Midbrain (tissue), 1 donor: ENCODE measurements around the gene GNAL.
"Not testable (repeated sequence)": the region's sequence is repeated elsewhere in the genome, so short reads cannot be mapped to it uniquely, and the experiment has no call there.

Experiments used
- DNase-seq: peaks from one replicate; lab custom pipeline; 2025; lab: John Stamatoyannopoulos, UW

Gene GNAL

DNA sequence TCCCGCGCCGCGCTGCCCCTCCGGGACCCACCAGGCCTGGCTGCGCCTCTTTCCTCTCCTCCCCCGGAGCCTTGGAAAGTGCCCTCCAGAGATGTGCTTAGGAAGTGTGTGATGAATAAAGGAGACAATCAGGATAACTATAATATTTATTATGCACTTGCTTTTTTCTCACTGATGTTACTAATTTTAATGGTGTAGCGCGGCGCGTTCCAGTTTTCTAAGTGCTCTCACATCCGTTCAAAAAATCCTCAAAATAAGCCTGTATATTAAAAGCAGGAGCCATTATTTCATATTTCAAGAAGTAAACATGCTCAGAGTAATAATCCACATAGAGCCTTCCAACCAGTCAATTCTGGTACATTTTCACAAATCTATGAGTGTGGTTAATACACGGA lies 220.0 kb downstream of the GNAL start:
- DNase-seq: no peak

DNA sequence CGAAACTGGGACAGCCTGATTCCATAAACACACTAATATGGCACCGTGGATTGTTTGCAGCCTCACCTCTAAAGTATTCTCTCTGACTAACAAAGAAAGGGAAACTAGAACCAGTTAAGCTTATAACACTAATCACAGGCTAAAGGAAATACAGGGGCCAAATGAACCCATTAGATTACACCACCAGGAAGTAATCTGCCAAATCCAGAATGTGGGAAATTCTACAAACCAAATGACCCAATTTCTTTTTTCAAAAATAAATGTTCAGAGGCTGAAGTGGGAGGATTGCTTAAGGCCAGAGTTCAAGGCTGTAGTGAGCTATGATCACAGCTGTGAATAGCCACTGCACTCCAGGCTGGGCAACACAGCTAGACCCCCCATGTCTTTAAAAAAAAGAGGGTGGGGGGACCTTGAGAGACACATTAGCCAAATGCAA lies 220.5 kb downstream of the GNAL start:
- no peak for DNase-seq

DNA sequence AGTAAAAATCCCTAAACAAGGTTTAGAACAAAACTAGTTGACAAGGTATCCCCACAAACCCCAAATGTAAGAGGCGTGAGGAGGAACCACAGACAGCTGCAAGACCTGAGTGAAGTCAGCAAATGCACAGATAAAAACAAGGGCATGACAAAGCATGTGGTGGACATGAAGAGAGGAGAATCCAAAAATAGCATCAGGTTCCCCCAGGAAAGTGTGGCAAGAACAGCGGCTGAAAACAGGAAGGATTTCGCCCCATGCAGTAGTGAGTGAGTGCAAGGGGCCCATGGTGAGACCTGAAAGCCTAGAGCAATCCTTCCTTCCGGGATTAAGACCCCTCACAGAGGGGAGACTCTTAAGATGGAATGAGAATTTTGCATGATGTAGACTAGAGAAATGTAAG lies 227.8 kb downstream of the GNAL start:
- peak; percentile 8 for DNase-seq

DNA sequence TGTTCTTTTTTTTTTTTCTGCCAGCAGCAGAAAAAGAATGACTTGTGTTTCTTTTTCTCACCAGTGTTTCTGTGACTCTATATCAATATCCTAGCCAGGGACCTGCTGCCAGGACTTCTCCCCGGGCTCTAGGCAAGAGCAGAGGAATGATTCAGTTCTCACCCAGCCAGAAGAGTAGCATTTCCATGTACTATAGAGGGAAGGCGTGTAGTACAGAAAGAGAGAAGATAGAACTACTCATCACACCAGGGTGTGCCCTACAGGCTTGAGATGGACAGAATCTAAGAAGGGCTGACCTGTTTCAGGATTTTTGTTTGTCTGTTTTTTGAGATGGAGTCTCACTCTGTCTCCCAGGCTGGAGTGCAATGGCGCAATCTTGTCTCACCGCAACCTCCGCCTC lies 230.5 kb downstream of the GNAL start:
- not testable (repeated sequence) for DNase-seq

DNA sequence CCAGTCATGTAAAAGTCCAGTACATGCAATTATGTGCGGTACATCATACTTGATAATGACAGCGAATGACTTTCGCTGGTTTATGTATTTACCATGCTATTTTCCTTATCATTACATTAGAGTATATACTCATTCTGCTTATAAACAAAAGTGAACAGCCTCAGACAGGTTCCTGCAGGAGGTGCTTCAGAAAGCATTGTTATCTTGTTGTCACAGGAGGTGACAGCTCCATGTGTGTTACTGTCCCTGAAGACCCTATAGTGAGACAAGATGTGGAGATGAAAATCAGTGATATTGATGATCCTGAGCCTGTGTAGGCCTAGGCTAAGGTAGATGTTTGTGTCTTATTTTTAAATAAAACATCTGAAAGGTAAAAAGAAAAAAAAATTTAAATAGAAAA lies 234.4 kb downstream of the GNAL start:
- no peak for DNase-seq

DNA sequence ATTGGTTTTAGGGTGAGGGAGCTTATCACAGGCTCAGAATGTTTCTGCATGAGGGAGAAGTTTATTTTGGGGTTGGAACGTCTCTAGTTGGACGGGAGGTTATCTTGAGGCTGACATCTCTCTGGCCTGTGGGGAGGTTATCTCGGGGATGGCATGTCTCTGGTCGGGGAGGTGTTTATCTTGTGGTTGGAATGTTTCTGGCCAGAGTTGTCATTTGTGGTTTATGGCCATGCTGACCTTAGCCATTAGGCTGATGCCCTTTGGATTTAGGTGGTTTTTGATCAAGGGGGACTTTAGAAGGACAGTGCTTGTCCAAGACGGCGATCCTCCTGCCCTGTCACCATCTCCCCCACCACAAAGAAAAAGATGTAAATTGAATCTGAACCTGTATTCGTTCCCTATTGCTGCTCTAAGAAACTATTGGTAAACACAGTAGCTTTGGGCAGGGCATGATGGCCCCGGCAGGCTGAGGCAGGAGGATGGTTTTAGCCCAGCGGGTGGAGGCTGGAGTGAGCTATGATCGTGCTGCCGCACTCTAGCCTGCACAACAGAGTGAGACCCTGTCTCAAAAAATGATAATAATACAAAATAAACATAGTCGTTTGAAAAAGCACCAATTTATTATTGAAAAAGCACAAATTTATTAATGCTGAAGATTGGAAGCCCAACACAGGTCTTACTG lies 236.9 kb downstream of the GNAL start:
- DNase-seq: no peak

DNA sequence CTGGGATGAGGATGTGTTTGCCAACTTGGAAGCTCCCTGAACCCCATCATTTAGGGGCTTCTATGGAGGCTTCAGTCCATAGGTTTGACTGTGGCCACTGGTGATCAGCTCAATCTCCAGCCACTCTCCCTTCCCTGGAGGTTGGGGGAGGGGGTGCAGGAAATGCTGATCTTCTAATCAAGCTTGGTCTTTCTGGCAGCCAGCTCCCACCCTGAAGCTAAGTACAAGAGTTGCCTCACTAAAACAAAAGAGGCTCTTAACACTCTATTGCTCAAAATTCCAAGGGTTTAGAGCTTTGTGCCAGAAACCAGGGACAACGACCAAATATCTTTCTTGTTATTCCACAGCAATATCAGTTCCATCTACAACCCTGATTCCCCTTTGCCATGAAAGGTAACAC lies 238.4 kb downstream of the GNAL start:
- DNase-seq: no peak

DNA sequence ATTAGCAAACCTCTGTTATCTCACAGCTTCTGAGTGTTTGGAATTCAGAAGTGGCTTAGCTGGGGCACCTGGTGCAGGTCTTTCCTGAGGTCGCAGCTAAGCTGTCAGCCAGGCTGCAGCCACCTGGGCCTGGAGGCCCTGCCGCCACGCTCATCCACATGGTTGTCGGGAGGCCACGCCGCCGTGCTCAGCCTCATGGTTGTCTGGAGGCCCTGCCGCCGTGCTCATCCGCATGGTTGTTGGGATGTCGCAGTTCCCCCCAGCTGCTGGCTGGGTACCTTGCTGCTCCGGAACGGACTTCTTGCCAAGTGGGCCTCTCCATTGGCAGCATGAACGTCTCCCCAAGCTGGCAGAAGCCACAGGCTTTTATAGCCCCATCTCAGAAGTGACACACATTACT lies 243.3 kb downstream of the GNAL start:
- no peak for DNase-seq
